RWPE2 (cell line): ENCODE data around the gene CNOT9.
A peak's percentile ranks its signal among the peaks of the same experiment; 100 is the strongest.

Experiments
- ATAC-seq: fragments of 200-7000 bp; cut with Tn5 transposase; 3 replicates; pipeline ENCODE4 v1.9.1; 2021; ENCODE audit warnings: low read depth
- DNase-seq: peaks from one replicate; pipeline ENCODE4 v3.0.0-alpha.2; 2020; ENCODE audit warnings: low spot score
- H3K27ac ChIP-seq: fragments of 450-650 bp; 2 replicates; pipeline ENCODE4 v1.5.1; 2017; ENCODE audit warnings: mild to moderate bottlenecking; ENCODE audit not compliant: poor library complexity, severe bottlenecking
- H3K27me3 ChIP-seq: fragments of 250-450 bp; sonication (Bioruptor Pico); 2 replicates; pipeline ENCODE4 v1.5.1; 2021; ENCODE audit warnings: mild to moderate bottlenecking, moderate library complexity; ENCODE audit not compliant: insufficient read depth, poor library complexity, severe bottlenecking
- H3K36me3 ChIP-seq: fragments of 250-450 bp; sonication (Bioruptor Pico); 2 replicates; pipeline ENCODE4 v1.5.1; 2020; ENCODE audit warnings: low read depth, mild to moderate bottlenecking, moderate library complexity
- H3K4me1 ChIP-seq: fragments of 250-450 bp; sonication (Bioruptor Pico); 2 replicates; pipeline ENCODE4 v1.5.1; 2021; ENCODE audit warnings: mild to moderate bottlenecking, moderate library complexity; ENCODE audit not compliant: insufficient read depth, poor library complexity, severe bottlenecking
- H3K4me3 ChIP-seq: fragments of 250-450 bp; sonication (Bioruptor Pico); 2 replicates; pipeline ENCODE4 v1.5.1; 2021; ENCODE audit warnings: mild to moderate bottlenecking, moderate library complexity; ENCODE audit not compliant: severe bottlenecking
- H3K9me3 ChIP-seq: fragments of 250-450 bp; sonication (Bioruptor Pico); 2 replicates; pipeline ENCODE4 v1.5.1; 2021; ENCODE audit warnings: mild to moderate bottlenecking, moderate library complexity; ENCODE audit not compliant: severe bottlenecking
- CTCF ChIP-seq: fragments of 450-650 bp; IDR thresholded peaks from one replicate; pipeline ENCODE4 v1.5.1; 2017; ENCODE audit warnings: mild to moderate bottlenecking, moderate library complexity; ENCODE audit not compliant: poor library complexity, severe bottlenecking

Gene CNOT9

GRCh38 chr2:218642121-218642656 lies 73.5 kb downstream of the CNOT9 start:
- Histone ChIP-seq H3K27me3 (no peaks in the 10 kb centered on the region), H3K36me3 (peaks cover 94% of the 10 kb centered on the region), H3K4me1 (no peaks in the 10 kb centered on the region), H3K4me3 (no peak overlapping the region), H3K9me3 (no peaks in the 10 kb centered on the region), H3K27ac (no peak overlapping the region)
- DNase-seq = no peak
- no peak for TF ChIP-seq CTCF
- ATAC-seq = no peak

- DNase-seq (no peak), ATAC-seq (no peak)
- Histone ChIP-seq H3K36me3 (peaks cover 93% of the 10 kb centered on the region), H3K4me3 (no peak overlapping the region), H3K27ac (no peak overlapping the region), H3K4me1 (no peaks in the 10 kb centered on the region), H3K9me3 (no peaks in the 10 kb centered on the region), H3K27me3 (no peaks in the 10 kb centered on the region)
- TF ChIP-seq CTCF = no peak
These were observed 74.1 kb downstream of the CNOT9 start for GRCh38 chr2:218642786-218643185.

GRCh38 chr2:218643751-218644310 lies 75.2 kb downstream of the CNOT9 start:
- Histone ChIP-seq H3K36me3 (peaks cover 93% of the 10 kb centered on the region), H3K27me3 (no peaks in the 10 kb centered on the region), H3K4me3 (no peak overlapping the region), H3K27ac (no peak overlapping the region), H3K4me1 (no peaks in the 10 kb centered on the region), H3K9me3 (no peaks in the 10 kb centered on the region)
- TF ChIP-seq CTCF = no peak
- ATAC-seq (peak; percentile 9; the same call in 1 of the 3 replicates), DNase-seq (no peak)

GRCh38 chr2:218644721-218645120 lies 76.1 kb downstream of the CNOT9 start:
- H3K27me3 ChIP-seq = no peaks in the 10 kb centered on the region
- peaks cover 93% of the 10 kb centered on the region for H3K36me3 ChIP-seq
- TF ChIP-seq CTCF = no peak
- no peaks in the 10 kb centered on the region for H3K9me3 ChIP-seq
- H3K4me1 ChIP-seq = no peaks in the 10 kb centered on the region
- DNase-seq (no peak), ATAC-seq (no peak)
- no peak overlapping the region for H3K4me3 ChIP-seq
- peak overlapping the region; percentile 6 for H3K27ac ChIP-seq

GRCh38 chr2:218645126-218645525 lies 76.5 kb downstream of the CNOT9 start:
- no peaks in the 10 kb centered on the region for H3K27me3 ChIP-seq
- DNase-seq (no peak), ATAC-seq (peak; percentile 57)
- H3K9me3 ChIP-seq = no peaks in the 10 kb centered on the region
- peaks cover 93% of the 10 kb centered on the region for H3K36me3 ChIP-seq
- no peak overlapping the region for H3K4me3 ChIP-seq
- no peaks in the 10 kb centered on the region for H3K4me1 ChIP-seq
- peak overlapping the region; percentile 6 for H3K27ac ChIP-seq
- no peak for TF ChIP-seq CTCF
